ENCODE measurements around the gene DUSP16.

DUSP16 gene

DNA sequence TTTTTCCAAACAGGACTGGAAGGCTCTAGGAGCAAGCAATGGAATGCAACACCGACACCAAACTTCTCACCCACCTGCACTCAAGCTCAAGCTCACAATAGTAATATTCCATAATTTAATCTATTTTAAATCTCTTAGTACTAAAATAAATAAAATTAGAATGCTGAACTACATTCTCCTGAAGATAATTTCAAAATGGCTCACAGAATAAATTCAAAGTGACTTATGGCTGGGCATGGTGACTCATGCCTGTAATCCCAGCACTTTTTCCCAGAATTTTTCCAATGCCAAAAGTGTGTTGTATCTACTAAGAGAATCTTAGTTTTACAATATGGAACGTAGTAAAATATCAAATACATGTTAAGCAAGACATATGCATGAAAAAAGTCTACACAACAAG, 31.5 kb downstream of the DUSP16 start:
- no peaks in the 10 kb centered on the region for H3K79me2 ChIP-seq (ENCODE audit: low read length)
- no peaks in the 10 kb centered on the region for H3K36me3 ChIP-seq (replicated peaks; ENCODE audit: insufficient read depth, low read length)
- no peaks in the 10 kb centered on the region for H3K9me3 ChIP-seq (replicated peaks; ENCODE audit: insufficient read depth, low read length)
- TF ChIP-seq, protein P1, sequence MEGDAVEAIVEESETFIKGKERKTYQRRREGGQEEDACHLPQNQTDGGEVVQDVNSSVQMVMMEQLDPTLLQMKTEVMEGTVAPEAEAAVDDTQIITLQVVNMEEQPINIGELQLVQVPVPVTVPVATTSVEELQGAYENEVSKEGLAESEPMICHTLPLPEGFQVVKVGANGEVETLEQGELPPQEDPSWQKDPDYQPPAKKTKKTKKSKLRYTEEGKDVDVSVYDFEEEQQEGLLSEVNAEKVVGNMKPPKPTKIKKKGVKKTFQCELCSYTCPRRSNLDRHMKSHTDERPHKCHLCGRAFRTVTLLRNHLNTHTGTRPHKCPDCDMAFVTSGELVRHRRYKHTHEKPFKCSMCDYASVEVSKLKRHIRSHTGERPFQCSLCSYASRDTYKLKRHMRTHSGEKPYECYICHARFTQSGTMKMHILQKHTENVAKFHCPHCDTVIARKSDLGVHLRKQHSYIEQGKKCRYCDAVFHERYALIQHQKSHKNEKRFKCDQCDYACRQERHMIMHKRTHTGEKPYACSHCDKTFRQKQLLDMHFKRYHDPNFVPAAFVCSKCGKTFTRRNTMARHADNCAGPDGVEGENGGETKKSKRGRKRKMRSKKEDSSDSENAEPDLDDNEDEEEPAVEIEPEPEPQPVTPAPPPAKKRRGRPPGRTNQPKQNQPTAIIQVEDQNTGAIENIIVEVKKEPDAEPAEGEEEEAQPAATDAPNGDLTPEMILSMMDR (IDR thresholded peaks at IDR 0.05; ENCODE audit: low read length), result no peak
- TF ChIP-seq EZH2phosphoT487 (IDR thresholded peaks at IDR 0.05; ENCODE audit: low read length), result no peak
- TF ChIP-seq EZH2 (optimal IDR thresholded peaks at IDR 0.05; ENCODE audit: low read depth, low read length), result no peak
- no peaks in the 10 kb centered on the region for H3K4me1 ChIP-seq (ENCODE audit: low read length)
- no peak overlapping the region for H3K9ac ChIP-seq (ENCODE audit: low read length)
- H3F3A ChIP-seq (ENCODE audit: insufficient read depth, low read length), result no peaks in the 10 kb centered on the region
- no peaks in the 10 kb centered on the region for H3K27me3 ChIP-seq (replicated peaks; ENCODE audit: insufficient read depth, low read length)
- H3K27ac ChIP-seq (ENCODE audit: low read length), result no peak overlapping the region
- DNase-seq, result no peak
- no peaks in the 10 kb centered on the region for H4K20me1 ChIP-seq (ENCODE audit: insufficient read depth, low read length)
- H3K9me2 ChIP-seq (replicated peaks; ENCODE audit: insufficient read depth, low read length), result no peaks in the 10 kb centered on the region
- H3K4me2 ChIP-seq (ENCODE audit: low read depth, low read length), result no peak overlapping the region
- no peak overlapping the region for H2AFZ ChIP-seq (ENCODE audit: low read length)
- H3K4me3 ChIP-seq (ENCODE audit: low read length), result no peak overlapping the region

DNA sequence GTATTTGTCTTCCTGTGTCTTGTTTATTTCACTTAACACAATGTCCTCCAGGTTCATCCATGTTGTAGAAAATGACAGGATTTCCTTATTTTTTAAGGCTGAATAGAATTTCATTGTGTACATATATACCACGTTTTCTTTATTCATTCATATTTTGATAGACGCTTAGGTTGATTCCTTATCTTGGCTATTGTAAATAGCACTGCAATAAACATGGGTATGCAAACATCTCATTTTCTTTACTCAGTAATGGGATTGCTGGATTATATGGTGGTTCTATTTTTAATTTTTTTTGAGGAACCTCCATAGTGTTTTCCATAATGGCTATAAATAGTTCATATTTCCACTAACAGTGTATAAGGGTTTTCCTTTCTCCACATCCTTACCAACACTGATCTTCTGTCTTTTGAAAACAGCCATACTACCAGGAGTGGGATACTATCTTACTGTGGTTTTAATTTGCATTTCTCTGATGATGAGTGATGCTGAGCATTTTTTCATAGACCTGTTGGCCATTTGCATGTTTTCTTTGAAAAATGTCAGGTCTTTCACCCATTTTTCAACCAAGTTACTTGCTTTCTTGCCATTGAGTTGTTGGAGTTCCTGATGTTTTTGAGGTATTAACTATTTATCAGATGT, 32.8 kb downstream of the DUSP16 start:
- Histone ChIP-seq H3K9ac (ENCODE audit: low read length) (no peak overlapping the region), H3K4me3 (ENCODE audit: low read length) (no peak overlapping the region), H3K36me3 (replicated peaks; ENCODE audit: insufficient read depth, low read length) (no peaks in the 10 kb centered on the region), H3K79me2 (ENCODE audit: low read length) (no peaks in the 10 kb centered on the region), H3K9me2 (replicated peaks; ENCODE audit: insufficient read depth, low read length) (no peaks in the 10 kb centered on the region), H3K27ac (ENCODE audit: low read length) (no peak overlapping the region), H2AFZ (ENCODE audit: low read length) (no peak overlapping the region), H3F3A (ENCODE audit: insufficient read depth, low read length) (no peaks in the 10 kb centered on the region), H3K4me2 (ENCODE audit: low read depth, low read length) (no peak overlapping the region), H4K20me1 (ENCODE audit: insufficient read depth, low read length) (no peaks in the 10 kb centered on the region), H3K27me3 (replicated peaks; ENCODE audit: insufficient read depth, low read length) (no peaks in the 10 kb centered on the region), H3K4me1 (ENCODE audit: low read length) (no peaks in the 10 kb centered on the region), H3K9me3 (replicated peaks; ENCODE audit: insufficient read depth, low read length) (no peaks in the 10 kb centered on the region)
- no peak for DNase-seq
- TF ChIP-seq EZH2 (optimal IDR thresholded peaks at IDR 0.05; ENCODE audit: low read depth, low read length) (no peak), EZH2phosphoT487 (IDR thresholded peaks at IDR 0.05; ENCODE audit: low read length) (no peak)
- TF ChIP-seq, protein P1 (IDR thresholded peaks at IDR 0.05; ENCODE audit: low read length), result no peak

DNA sequence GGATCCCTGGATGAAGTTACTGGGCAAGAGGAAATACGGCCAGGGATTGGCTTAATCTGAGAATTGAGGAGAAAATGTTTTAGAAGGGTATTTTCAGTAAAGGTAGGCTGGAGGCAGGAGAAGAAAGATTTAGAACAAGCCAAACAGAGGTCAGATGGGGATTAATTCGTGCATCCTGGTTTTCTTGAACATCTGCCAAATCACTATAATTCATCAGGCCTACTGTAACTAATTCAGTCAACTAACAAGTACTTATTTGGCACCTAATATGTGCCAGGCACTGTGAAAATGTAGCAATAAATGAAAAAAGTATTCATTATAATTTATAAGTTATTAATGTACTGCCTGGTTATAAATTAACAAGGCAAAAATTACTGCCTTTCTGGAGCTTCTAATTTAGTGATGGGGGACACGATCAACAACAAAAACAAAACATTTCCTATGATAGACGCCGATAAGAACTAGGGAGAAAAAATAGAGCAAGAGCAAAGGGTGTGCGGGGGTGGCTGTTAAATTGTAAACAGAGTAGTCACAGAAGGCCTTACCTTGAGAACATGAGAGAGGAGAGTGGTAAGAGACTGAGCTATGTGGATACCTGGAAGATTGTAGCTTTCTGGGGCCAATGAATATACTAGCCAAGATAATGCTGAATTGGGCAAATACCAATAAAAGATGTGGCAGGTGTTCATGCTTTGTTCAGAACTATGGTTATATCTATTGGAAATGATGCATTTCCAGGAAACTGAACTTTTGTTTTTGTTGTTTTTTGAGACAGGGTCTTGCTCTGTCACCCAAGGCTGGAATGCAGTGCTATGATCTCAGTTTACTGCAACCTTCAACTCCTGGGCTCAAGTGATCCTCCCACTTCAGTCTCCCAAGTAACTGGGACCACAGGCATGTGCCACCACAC, 34.0 kb downstream of the DUSP16 start:
- Histone ChIP-seq H3K36me3 (replicated peaks; ENCODE audit: insufficient read depth, low read length) (no peaks in the 10 kb centered on the region), H3K9me3 (replicated peaks; ENCODE audit: insufficient read depth, low read length) (no peaks in the 10 kb centered on the region), H3K4me2 (ENCODE audit: low read depth, low read length) (no peak overlapping the region), H3K9me2 (replicated peaks; ENCODE audit: insufficient read depth, low read length) (no peaks in the 10 kb centered on the region), H3K4me1 (ENCODE audit: low read length) (no peaks in the 10 kb centered on the region), H4K20me1 (ENCODE audit: insufficient read depth, low read length) (no peaks in the 10 kb centered on the region), H3K27me3 (replicated peaks; ENCODE audit: insufficient read depth, low read length) (no peaks in the 10 kb centered on the region), H3K79me2 (ENCODE audit: low read length) (no peaks in the 10 kb centered on the region), H3F3A (ENCODE audit: insufficient read depth, low read length) (no peaks in the 10 kb centered on the region), H3K9ac (ENCODE audit: low read length) (no peak overlapping the region), H3K4me3 (ENCODE audit: low read length) (no peak overlapping the region), H3K27ac (ENCODE audit: low read length) (no peak overlapping the region), H2AFZ (ENCODE audit: low read length) (no peak overlapping the region)
- no peak for DNase-seq
- TF ChIP-seq, protein P1 (IDR thresholded peaks at IDR 0.05; ENCODE audit: low read length), result no peak
- no peak for TF ChIP-seq EZH2phosphoT487 (IDR thresholded peaks at IDR 0.05; ENCODE audit: low read length)
- TF ChIP-seq EZH2 (optimal IDR thresholded peaks at IDR 0.05; ENCODE audit: low read depth, low read length), result no peak

Measured in MM.1S (cell line).